Panc1 (cell line): ENCODE data around the gene C2orf42. TPM values are rescaled to one million over a fixed set of nuclear protein-coding genes. Genes with fewer than 3 reads are reported as not detected.
"Not testable (repeated sequence)": the region's sequence is repeated elsewhere in the genome, so short reads cannot be mapped to it uniquely, and the experiment has no call there.

ENCODE experiments used
- ATAC-seq: fragments of 200-7000 bp; cut with Tn5 transposase; 2 replicates; pipeline ENCODE4 v1.9.1; 2020; ENCODE audit warnings: mild to moderate bottlenecking, moderate library complexity
- BruUV-seq: library from RNA; stranded (reverse); fragments of 400-500 nt; replicated peaks from 2 replicates; lab custom pipeline; 2021; lab: Mats Ljungman, UMichigan
- CTCF ChIA-PET: fragments of 300-600 bp; sonication (Branson Sonifier 250); formaldehyde crosslinking; loops from one replicate; lab custom pipeline; 2022; ENCODE audit warnings: antibody characterized with exemption; lab: Charles Lee
- POLR2A ChIA-PET: fragments of 300-600 bp; sonication (Branson Sonifier 250); formaldehyde crosslinking; loops from one replicate; lab custom pipeline; 2022; ENCODE audit warnings: antibody characterized with exemption; lab: Charles Lee
- DNase-seq: peaks from one replicate; pipeline ENCODE4 v3.0.0-alpha.2; 2010; ENCODE audit warnings: low read depth, low spot score
- H3K27ac ChIP-seq: 2 replicates; pipeline ENCODE4 v1.5.1; 2011; ENCODE audit warnings: mild to moderate bottlenecking, low read length, inconsistent platforms
- H3K27me3 ChIP-seq: fragments of 200-500 bp; sonication (Bioruptor generic); 2 replicates; pipeline ENCODE4 v1.6.0; 2014; ENCODE audit warnings: low read length, inconsistent platforms; ENCODE audit not compliant: control insufficient read depth, insufficient read depth
- H3K36me3 ChIP-seq: fragments of 200-500 bp; sonication (Bioruptor generic); 2 replicates; pipeline ENCODE4 v1.5.1; 2014; ENCODE audit warnings: inconsistent platforms, mild to moderate bottlenecking, low read length, moderate library complexity; ENCODE audit not compliant: control insufficient read depth, insufficient read depth
- H3K4me1 ChIP-seq: 2 replicates; pipeline ENCODE4 v1.5.1; 2011; ENCODE audit warnings: inconsistent platforms, mild to moderate bottlenecking, low read length, moderate library complexity; ENCODE audit not compliant: control insufficient read depth, insufficient read depth
- H3K4me3 ChIP-seq, 2 experiments: 2 replicates each; pipeline ENCODE4 v1.5.1; 2011 to 2012; ENCODE audit warnings: low read depth in 2 of 2, low read length in 2 of 2, mild to moderate bottlenecking in 2 of 2, inconsistent platforms in 1 of 2, moderate library complexity in 1 of 2
- H3K9me3 ChIP-seq: fragments of 200-500 bp; sonication (Bioruptor generic); 2 replicates; pipeline ENCODE4 v1.5.1; 2014; ENCODE audit warnings: low read depth, mild to moderate bottlenecking, inconsistent platforms, low read length, moderate library complexity; ENCODE audit not compliant: control insufficient read depth, insufficient read depth
- POLR2AphosphoS5 ChIP-seq: IDR thresholded peaks from 2 replicates; pipeline ENCODE4 v1.6.1; 2012; ENCODE audit warnings: mild to moderate bottlenecking, low read depth, low read length, moderate library complexity
- SIN3A ChIP-seq: IDR thresholded peaks from 2 replicates; pipeline ENCODE4 v1.6.1; 2012; ENCODE audit warnings: low read depth, mild to moderate bottlenecking, low read length, moderate library complexity, borderline replicate concordance; ENCODE audit not compliant: insufficient read depth
- TCF7L2 ChIP-seq: IDR thresholded peaks from 2 replicates; pipeline ENCODE4 v1.6.1; 2011; ENCODE audit warnings: mild to moderate bottlenecking, low read depth, low read length, inconsistent platforms
- in situ Hi-C: cut with HindIII; loops from 2 replicates; pipeline ENCODE4 v1.10.0; 2016; ENCODE audit warnings: low sequenced_read_pairs, low pct_unique_long_range_greater_than_20kb
- intact Hi-C: fragments of 100-400 bp; cut with micrococcal nuclease; formaldehyde crosslinking; loops from one replicate; pipeline ENCODE4 v1.10.0; 2022; ENCODE audit not compliant: unreplicated experiment
- total RNA-seq: library from RNA; stranded (reverse); gene quantifications from one replicate; pipeline ENCODE4 v1.2.1, GENCODE V29; 2021; ENCODE audit not compliant: unreplicated experiment
- TF ChIP-seq, protein P1 (sequence below), 2 experiments: IDR thresholded peaks; 2 replicates each; pipeline ENCODE4 v1.6.1; 2011 to 2012; ENCODE audit warnings: low read depth in 2 of 2, control low read depth in 1 of 2, low read length in 1 of 2, mild to moderate bottlenecking in 1 of 2, moderate library complexity in 1 of 2; ENCODE audit not compliant: insufficient read depth in 1 of 2
- TF ChIP-seq, protein P2 (sequence below): fragments of 450-650 bp; IDR thresholded peaks from 2 replicates; pipeline ENCODE4 v1.5.1; 2017; ENCODE audit warnings: mild to moderate bottlenecking

The C2orf42 gene
- total RNA-seq, 1 experiment from 2014 or later: 15.4 TPM

DNA sequence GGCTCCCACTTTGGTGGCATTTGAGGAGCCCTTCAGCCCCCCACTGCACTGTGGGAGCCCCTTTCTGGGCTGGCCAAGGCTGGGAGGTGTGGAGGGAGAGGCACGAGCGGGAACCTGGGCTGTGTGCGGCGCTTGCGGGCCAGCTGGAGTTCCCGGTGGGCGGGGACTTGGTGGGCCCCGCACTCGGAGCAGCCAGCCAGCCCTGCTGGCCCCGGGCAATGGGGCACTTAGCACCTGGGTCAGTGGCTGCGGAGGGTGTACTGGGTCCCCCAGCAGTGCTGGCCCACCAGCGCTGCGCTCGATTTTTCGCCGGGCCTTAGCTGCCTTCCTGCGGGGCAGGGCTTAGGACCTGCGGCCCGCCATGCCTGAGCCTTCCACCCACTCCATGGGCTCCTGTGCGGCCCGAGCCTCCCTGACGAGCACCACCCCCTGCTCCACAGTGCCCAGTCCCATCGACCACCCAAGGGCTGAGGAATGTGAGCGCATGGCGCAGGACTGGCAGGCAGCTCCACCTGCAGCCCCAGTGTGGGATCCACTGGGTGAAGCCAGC lies 42.5 kb downstream of the C2orf42 start:
- POLR2A ChIA-PET: interaction anchor here (0.6 kb wide), 1 partner anchor 10 kb away, joined by 7 read pairs; no protein-coding TSS in a partner anchor

DNA sequence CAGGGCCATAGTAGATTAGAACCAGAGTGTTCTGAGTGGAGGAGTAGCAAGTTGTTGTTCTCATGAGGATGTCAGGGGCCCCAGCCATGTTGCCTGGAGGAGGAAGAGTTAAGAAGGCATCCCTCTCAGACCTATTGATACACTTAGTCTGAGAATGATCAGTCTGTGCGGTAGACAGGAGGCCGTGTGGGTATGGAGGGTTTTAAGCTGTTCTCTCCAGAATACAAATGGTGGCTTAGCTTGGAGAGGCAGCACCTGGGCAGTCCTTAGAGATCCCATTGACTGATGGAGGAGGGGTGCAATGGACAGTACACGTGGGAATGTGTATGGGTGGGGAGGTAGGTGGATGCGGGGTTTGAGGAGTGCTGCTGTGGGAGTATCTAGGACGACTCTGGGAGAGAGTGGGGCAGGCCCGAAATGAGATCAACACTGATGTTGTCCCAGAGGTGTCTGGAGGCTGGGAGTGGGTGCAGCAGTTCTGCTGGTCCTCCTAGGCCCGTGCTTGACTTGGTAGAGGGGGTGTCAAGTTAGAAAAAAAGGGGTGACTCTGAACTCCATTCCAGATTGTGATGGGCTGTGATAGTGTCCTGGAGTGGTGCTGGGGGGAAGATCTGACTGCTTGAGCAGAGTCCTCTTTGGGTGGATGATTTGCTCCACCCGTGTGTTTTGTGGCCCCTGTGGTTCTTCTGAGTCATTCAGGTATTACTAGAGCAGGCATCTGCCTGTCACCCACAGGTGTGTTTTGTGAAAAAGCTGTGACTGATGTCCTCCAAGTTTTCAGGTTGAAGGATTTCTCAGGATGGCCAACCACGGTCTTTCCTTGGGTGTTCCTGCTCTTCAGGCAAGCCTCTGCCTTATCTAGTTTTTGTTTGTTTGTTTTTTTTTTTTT lies 44.7 kb downstream of the C2orf42 start:
- no peak for DNase-seq
- TF ChIP-seq, protein P1, sequence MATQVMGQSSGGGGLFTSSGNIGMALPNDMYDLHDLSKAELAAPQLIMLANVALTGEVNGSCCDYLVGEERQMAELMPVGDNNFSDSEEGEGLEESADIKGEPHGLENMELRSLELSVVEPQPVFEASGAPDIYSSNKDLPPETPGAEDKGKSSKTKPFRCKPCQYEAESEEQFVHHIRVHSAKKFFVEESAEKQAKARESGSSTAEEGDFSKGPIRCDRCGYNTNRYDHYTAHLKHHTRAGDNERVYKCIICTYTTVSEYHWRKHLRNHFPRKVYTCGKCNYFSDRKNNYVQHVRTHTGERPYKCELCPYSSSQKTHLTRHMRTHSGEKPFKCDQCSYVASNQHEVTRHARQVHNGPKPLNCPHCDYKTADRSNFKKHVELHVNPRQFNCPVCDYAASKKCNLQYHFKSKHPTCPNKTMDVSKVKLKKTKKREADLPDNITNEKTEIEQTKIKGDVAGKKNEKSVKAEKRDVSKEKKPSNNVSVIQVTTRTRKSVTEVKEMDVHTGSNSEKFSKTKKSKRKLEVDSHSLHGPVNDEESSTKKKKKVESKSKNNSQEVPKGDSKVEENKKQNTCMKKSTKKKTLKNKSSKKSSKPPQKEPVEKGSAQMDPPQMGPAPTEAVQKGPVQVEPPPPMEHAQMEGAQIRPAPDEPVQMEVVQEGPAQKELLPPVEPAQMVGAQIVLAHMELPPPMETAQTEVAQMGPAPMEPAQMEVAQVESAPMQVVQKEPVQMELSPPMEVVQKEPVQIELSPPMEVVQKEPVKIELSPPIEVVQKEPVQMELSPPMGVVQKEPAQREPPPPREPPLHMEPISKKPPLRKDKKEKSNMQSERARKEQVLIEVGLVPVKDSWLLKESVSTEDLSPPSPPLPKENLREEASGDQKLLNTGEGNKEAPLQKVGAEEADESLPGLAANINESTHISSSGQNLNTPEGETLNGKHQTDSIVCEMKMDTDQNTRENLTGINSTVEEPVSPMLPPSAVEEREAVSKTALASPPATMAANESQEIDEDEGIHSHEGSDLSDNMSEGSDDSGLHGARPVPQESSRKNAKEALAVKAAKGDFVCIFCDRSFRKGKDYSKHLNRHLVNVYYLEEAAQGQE (IDR thresholded peaks at IDR 0.05; ENCODE audit: insufficient read depth in 1 of 2, low read depth in 2 of 2, low read length in 1 of 2): no peak
- TF ChIP-seq, protein P2, sequence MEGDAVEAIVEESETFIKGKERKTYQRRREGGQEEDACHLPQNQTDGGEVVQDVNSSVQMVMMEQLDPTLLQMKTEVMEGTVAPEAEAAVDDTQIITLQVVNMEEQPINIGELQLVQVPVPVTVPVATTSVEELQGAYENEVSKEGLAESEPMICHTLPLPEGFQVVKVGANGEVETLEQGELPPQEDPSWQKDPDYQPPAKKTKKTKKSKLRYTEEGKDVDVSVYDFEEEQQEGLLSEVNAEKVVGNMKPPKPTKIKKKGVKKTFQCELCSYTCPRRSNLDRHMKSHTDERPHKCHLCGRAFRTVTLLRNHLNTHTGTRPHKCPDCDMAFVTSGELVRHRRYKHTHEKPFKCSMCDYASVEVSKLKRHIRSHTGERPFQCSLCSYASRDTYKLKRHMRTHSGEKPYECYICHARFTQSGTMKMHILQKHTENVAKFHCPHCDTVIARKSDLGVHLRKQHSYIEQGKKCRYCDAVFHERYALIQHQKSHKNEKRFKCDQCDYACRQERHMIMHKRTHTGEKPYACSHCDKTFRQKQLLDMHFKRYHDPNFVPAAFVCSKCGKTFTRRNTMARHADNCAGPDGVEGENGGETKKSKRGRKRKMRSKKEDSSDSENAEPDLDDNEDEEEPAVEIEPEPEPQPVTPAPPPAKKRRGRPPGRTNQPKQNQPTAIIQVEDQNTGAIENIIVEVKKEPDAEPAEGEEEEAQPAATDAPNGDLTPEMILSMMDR: no peak
- no peak for TF ChIP-seq TCF7L2
- TF ChIP-seq POLR2AphosphoS5: no peak
- ATAC-seq: no peak
- H3K27ac ChIP-seq: no peak overlapping the region
- H3K9me3 ChIP-seq: no peaks in the 10 kb centered on the region
- no TSS peak for BruUV-seq
- intact Hi-C loops (no loop called here), in situ Hi-C loops (no loop called here)
- H3K27me3 ChIP-seq: no peaks in the 10 kb centered on the region
- H3K4me3 ChIP-seq: no peak overlapping the region
- H3K36me3 ChIP-seq: no peaks in the 10 kb centered on the region
- H3K4me1 ChIP-seq: peaks cover 14% of the 10 kb centered on the region
- CTCF ChIA-PET: no interaction called here
- POLR2A ChIA-PET: no interaction called here

More for the DNA sequence above, 42.5 kb downstream of the C2orf42 start:
- H3K9me3 ChIP-seq, in situ Hi-C loops, H3K36me3 ChIP-seq, ATAC-seq, H3K4me3 ChIP-seq, H3K4me1 ChIP-seq, CTCF ChIA-PET, H3K27ac ChIP-seq, DNase-seq, H3K27me3 ChIP-seq, intact Hi-C loops, BruUV-seq: not testable (repeated sequence)

DNA sequence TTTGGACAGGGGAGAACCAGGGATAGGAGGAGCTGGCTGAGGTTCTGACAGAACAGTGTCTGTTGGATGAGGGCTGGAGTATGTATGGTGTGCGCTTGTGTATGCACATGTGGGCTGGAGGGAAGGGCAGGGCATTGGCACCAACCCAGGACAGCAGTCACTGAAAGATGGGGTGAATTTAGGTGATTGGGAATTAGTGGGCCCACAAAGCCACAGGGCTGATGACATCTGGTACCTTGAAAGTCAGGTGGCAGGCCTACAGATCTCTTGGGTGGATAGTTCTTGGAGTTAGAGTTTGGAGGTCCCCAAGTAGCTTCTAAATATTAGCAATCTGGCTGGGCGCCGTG lies 45.7 kb downstream of the C2orf42 start:
- Histone ChIP-seq H3K4me1 (peaks cover 17% of the 10 kb centered on the region), H3K4me3 (no peak overlapping the region), H3K27ac (no peak overlapping the region), H3K36me3 (no peaks in the 10 kb centered on the region), H3K9me3 (no peaks in the 10 kb centered on the region), H3K27me3 (no peaks in the 10 kb centered on the region)
- POLR2A ChIA-PET: no interaction called here
- TF ChIP-seq POLR2AphosphoS5: no peak
- TF ChIP-seq, protein P1 (IDR thresholded peaks at IDR 0.05; ENCODE audit: insufficient read depth in 1 of 2, low read depth in 2 of 2, low read length in 1 of 2): no peak
- no peak for TF ChIP-seq SIN3A
- TF ChIP-seq, protein P2: no peak
- no peak for TF ChIP-seq TCF7L2
- DNase-seq (no peak), ATAC-seq (no peak)
- BruUV-seq: no TSS peak
- in situ Hi-C loops: no loop called here
- CTCF ChIA-PET: no interaction called here
- intact Hi-C loops: no loop called here
